ENCODE measurements around the gene CLN5. TPM values are rescaled to one million over a fixed set of nuclear protein-coding genes. Genes with fewer than 3 reads are reported as not detected.

Gene CLN5
- total and polyA plus RNA-seq, 2 experiments from 2014 or later, result 6.5 to 9.5 TPM

DNA sequence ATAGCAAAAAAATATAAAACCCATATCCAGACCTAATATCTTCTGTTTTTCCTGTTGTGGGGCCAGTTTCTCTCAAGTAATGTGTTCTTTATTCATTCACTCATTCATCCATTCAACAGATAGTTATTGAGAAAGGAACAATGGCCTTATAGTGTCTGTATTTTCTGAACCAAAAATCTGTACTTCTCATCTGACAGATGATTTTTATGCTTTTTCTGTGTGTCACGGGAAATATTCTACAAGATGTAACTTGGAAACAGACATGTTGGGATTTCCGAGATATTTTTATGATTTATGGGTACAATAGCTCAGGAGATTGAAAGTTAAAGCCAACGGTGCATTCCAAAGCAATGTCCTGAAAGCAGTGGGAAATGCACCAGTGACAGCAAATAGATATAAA, 37.9 kb upstream of the CLN5 start (continued):
- TF ChIP-seq, protein P1, sequence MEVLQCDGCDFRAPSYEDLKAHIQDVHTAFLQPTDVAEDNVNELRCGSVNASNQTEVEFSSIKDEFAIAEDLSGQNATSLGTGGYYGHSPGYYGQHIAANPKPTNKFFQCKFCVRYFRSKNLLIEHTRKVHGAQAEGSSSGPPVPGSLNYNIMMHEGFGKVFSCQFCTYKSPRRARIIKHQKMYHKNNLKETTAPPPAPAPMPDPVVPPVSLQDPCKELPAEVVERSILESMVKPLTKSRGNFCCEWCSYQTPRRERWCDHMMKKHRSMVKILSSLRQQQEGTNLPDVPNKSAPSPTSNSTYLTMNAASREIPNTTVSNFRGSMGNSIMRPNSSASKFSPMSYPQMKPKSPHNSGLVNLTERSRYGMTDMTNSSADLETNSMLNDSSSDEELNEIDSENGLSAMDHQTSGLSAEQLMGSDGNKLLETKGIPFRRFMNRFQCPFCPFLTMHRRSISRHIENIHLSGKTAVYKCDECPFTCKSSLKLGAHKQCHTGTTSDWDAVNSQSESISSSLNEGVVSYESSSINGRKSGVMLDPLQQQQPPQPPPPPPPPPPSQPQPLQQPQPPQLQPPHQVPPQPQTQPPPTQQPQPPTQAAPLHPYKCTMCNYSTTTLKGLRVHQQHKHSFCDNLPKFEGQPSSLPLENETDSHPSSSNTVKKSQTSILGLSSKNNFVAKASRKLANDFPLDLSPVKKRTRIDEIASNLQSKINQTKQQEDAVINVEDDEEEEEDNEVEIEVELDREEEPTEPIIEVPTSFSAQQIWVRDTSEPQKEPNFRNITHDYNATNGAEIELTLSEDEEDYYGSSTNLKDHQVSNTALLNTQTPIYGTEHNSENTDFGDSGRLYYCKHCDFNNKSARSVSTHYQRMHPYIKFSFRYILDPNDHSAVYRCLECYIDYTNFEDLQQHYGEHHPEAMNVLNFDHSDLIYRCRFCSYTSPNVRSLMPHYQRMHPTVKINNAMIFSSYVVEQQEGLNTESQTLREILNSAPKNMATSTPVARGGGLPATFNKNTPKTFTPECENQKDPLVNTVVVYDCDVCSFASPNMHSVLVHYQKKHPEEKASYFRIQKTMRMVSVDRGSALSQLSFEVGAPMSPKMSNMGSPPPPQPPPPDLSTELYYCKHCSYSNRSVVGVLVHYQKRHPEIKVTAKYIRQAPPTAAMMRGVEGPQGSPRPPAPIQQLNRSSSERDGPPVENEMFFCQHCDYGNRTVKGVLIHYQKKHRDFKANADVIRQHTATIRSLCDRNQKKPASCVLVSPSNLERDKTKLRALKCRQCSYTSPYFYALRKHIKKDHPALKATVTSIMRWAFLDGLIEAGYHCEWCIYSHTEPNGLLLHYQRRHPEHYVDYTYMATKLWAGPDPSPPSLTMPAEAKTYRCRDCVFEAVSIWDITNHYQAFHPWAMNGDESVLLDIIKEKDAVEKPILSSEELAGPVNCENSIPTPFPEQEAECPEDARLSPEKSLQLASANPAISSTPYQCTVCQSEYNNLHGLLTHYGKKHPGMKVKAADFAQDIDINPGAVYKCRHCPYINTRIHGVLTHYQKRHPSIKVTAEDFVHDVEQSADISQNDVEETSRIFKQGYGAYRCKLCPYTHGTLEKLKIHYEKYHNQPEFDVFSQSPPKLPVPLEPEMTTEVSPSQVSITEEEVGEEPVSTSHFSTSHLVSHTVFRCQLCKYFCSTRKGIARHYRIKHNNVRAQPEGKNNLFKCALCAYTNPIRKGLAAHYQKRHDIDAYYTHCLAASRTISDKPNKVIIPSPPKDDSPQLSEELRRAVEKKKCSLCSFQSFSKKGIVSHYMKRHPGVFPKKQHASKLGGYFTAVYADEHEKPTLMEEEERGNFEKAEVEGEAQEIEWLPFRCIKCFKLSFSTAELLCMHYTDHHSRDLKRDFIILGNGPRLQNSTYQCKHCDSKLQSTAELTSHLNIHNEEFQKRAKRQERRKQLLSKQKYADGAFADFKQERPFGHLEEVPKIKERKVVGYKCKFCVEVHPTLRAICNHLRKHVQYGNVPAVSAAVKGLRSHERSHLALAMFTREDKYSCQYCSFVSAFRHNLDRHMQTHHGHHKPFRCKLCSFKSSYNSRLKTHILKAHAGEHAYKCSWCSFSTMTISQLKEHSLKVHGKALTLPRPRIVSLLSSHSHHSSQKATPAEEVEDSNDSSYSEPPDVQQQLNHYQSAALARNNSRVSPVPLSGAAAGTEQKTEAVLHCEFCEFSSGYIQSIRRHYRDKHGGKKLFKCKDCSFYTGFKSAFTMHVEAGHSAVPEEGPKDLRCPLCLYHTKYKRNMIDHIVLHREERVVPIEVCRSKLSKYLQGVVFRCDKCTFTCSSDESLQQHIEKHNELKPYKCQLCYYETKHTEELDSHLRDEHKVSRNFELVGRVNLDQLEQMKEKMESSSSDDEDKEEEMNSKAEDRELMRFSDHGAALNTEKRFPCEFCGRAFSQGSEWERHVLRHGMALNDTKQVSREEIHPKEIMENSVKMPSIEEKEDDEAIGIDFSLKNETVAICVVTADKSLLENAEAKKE (CRISPR knock-in tag; IDR thresholded peaks at IDR 0.05), result no peak
- TF ChIP-seq EZH2phosphoT487 (IDR thresholded peaks at IDR 0.05; ENCODE audit: unreplicated experiment), result no peak
- TF ChIP-seq STAT1 (IDR thresholded peaks at IDR 0.05; ENCODE audit: unreplicated experiment), result no peak
- TF ChIP-seq, protein P2, sequence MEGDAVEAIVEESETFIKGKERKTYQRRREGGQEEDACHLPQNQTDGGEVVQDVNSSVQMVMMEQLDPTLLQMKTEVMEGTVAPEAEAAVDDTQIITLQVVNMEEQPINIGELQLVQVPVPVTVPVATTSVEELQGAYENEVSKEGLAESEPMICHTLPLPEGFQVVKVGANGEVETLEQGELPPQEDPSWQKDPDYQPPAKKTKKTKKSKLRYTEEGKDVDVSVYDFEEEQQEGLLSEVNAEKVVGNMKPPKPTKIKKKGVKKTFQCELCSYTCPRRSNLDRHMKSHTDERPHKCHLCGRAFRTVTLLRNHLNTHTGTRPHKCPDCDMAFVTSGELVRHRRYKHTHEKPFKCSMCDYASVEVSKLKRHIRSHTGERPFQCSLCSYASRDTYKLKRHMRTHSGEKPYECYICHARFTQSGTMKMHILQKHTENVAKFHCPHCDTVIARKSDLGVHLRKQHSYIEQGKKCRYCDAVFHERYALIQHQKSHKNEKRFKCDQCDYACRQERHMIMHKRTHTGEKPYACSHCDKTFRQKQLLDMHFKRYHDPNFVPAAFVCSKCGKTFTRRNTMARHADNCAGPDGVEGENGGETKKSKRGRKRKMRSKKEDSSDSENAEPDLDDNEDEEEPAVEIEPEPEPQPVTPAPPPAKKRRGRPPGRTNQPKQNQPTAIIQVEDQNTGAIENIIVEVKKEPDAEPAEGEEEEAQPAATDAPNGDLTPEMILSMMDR (conservative IDR thresholded peaks at IDR 0.05; ENCODE audit: low read depth in 2 of 2), result no peak
- TF ChIP-seq NANOG (IDR thresholded peaks at IDR 0.05; ENCODE audit: borderline replicate concordance), result no peak
- no peak for TF ChIP-seq EZH2 (IDR thresholded peaks at IDR 0.05; ENCODE audit: low read depth, unreplicated experiment)
- TF ChIP-seq CREB1 (CRISPR knock-in tag; IDR thresholded peaks at IDR 0.05; ENCODE audit: low read depth), result no peak
- TF ChIP-seq, protein P3, sequence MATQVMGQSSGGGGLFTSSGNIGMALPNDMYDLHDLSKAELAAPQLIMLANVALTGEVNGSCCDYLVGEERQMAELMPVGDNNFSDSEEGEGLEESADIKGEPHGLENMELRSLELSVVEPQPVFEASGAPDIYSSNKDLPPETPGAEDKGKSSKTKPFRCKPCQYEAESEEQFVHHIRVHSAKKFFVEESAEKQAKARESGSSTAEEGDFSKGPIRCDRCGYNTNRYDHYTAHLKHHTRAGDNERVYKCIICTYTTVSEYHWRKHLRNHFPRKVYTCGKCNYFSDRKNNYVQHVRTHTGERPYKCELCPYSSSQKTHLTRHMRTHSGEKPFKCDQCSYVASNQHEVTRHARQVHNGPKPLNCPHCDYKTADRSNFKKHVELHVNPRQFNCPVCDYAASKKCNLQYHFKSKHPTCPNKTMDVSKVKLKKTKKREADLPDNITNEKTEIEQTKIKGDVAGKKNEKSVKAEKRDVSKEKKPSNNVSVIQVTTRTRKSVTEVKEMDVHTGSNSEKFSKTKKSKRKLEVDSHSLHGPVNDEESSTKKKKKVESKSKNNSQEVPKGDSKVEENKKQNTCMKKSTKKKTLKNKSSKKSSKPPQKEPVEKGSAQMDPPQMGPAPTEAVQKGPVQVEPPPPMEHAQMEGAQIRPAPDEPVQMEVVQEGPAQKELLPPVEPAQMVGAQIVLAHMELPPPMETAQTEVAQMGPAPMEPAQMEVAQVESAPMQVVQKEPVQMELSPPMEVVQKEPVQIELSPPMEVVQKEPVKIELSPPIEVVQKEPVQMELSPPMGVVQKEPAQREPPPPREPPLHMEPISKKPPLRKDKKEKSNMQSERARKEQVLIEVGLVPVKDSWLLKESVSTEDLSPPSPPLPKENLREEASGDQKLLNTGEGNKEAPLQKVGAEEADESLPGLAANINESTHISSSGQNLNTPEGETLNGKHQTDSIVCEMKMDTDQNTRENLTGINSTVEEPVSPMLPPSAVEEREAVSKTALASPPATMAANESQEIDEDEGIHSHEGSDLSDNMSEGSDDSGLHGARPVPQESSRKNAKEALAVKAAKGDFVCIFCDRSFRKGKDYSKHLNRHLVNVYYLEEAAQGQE (IDR thresholded peaks at IDR 0.05; ENCODE audit: unreplicated experiment), result no peak
- TF ChIP-seq ZNF114 (CRISPR knock-in tag; IDR thresholded peaks at IDR 0.05), result no peak
- TF ChIP-seq, protein P4, sequence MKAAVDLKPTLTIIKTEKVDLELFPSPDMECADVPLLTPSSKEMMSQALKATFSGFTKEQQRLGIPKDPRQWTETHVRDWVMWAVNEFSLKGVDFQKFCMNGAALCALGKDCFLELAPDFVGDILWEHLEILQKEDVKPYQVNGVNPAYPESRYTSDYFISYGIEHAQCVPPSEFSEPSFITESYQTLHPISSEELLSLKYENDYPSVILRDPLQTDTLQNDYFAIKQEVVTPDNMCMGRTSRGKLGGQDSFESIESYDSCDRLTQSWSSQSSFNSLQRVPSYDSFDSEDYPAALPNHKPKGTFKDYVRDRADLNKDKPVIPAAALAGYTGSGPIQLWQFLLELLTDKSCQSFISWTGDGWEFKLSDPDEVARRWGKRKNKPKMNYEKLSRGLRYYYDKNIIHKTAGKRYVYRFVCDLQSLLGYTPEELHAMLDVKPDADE (IDR thresholded peaks at IDR 0.05), result no peak

All from GM23338 (cell line).